WTC11 (cell line): ENCODE measurements around the gene IDH3A. TPM values are rescaled to one million over a fixed set of nuclear protein-coding genes. Genes with fewer than 3 reads are reported as not detected.

ENCODE experiments used
- ATAC-seq: fragments of 200-7000 bp; cut with Tn5 transposase; 2 replicates; pipeline ENCODE4 v1.10.0; 2021; ENCODE audit warnings: mild to moderate bottlenecking, moderate library complexity
- CTCF ChIA-PET: fragments of 300-600 bp; sonication (Branson Sonifier 250); formaldehyde crosslinking; loops from one replicate; lab custom pipeline; 2021; ENCODE audit warnings: antibody characterized with exemption; lab: Charles Lee
- POLR2A ChIA-PET: fragments of 350-600 bp; sonication (Branson Sonifier 250); formaldehyde crosslinking; loops from one replicate; lab custom pipeline; 2021; ENCODE audit warnings: antibody characterized with exemption; lab: Charles Lee
- DNase-seq: peaks from one replicate; pipeline ENCODE4 v3.0.0; 2021; ENCODE audit warnings: low spot score
- H3K27ac Mint-ChIP-seq: 2 replicates; pipeline ENCODE4 v1.8.0; 2021; ENCODE audit warnings: mixed read lengths
- H3K27me3 Mint-ChIP-seq: 2 replicates; pipeline ENCODE4 v1.8.0; 2021; ENCODE audit warnings: low read depth, mild to moderate bottlenecking, moderate library complexity, mixed read lengths
- H3K36me3 Mint-ChIP-seq: 2 replicates; pipeline ENCODE4 v1.8.0; 2021; ENCODE audit warnings: mixed read lengths
- H3K4me1 Mint-ChIP-seq: 2 replicates; pipeline ENCODE4 v1.8.0; 2022; ENCODE audit warnings: mixed read lengths
- H3K4me3 Mint-ChIP-seq: 2 replicates; pipeline ENCODE4 v1.8.0; 2021; ENCODE audit warnings: mild to moderate bottlenecking, moderate library complexity, mixed read lengths
- H3K9me3 Mint-ChIP-seq: 2 replicates; pipeline ENCODE4 v1.8.0; 2021; ENCODE audit warnings: mixed read lengths
- AFF4 ChIP-seq: sonication (generic); formaldehyde crosslinking; IDR thresholded peaks from 2 replicates; pipeline ENCODE4 v1.8.1; 2023; ENCODE audit warnings: mild to moderate bottlenecking, missing genetic modification reagents, borderline replicate concordance
- ARID4B ChIP-seq: sonication (generic); formaldehyde crosslinking; IDR thresholded peaks from 2 replicates; pipeline ENCODE4 v1.8.0; 2023; ENCODE audit warnings: missing genetic modification reagents, mild to moderate bottlenecking, borderline replicate concordance
- CBFB ChIP-seq: sonication (generic); formaldehyde crosslinking; IDR thresholded peaks from 2 replicates; pipeline ENCODE4 v1.8.1; 2022; ENCODE audit warnings: mild to moderate bottlenecking, low read depth, missing genetic modification reagents
- CREB1 ChIP-seq: sonication (generic); formaldehyde crosslinking; IDR thresholded peaks from 2 replicates; pipeline ENCODE4 v1.8.0; 2023; ENCODE audit warnings: mild to moderate bottlenecking, missing genetic modification reagents
- CREM ChIP-seq: sonication (generic); formaldehyde crosslinking; IDR thresholded peaks from 2 replicates; pipeline ENCODE4 v1.8.1; 2022; ENCODE audit warnings: mild to moderate bottlenecking, missing genetic modification reagents, moderate library complexity
- FOXK1 ChIP-seq: sonication (generic); formaldehyde crosslinking; IDR thresholded peaks from 2 replicates; pipeline ENCODE4 v1.8.0; 2022; ENCODE audit warnings: mild to moderate bottlenecking, moderate library complexity, missing genetic modification reagents
- KAT7 ChIP-seq: sonication (generic); formaldehyde crosslinking; IDR thresholded peaks from 2 replicates; pipeline ENCODE4 v1.8.1; 2023; ENCODE audit warnings: missing genetic modification reagents, mild to moderate bottlenecking, borderline replicate concordance
- SMAD3 ChIP-seq: sonication (generic); formaldehyde crosslinking; IDR thresholded peaks from 2 replicates; pipeline ENCODE4 v1.8.0; 2022; ENCODE audit warnings: missing genetic modification reagents, mild to moderate bottlenecking, borderline replicate concordance
- ZNF281 ChIP-seq: sonication (generic); formaldehyde crosslinking; IDR thresholded peaks from 2 replicates; pipeline ENCODE4 v1.8.0; 2023; ENCODE audit warnings: mild to moderate bottlenecking, missing genetic modification reagents
- ZNF425 ChIP-seq: fragments of 250-450 bp; sonication (Bioruptor Pico); conservative IDR thresholded peaks from 2 replicates; pipeline ENCODE4 v1.9.0; 2021; ENCODE audit warnings: mild to moderate bottlenecking
- total RNA-seq: library from RNA; stranded (reverse); gene quantifications from 3 replicates; pipeline ENCODE4 v1.2.3, GENCODE V29; 2021
- TF ChIP-seq, protein P1 (sequence below): sonication (generic); formaldehyde crosslinking; IDR thresholded peaks from 2 replicates; pipeline ENCODE4 v1.8.1; 2022; ENCODE audit warnings: low read depth, missing genetic modification reagents, borderline replicate concordance
- TF ChIP-seq, protein P2 (sequence below): fragments of 200-600 bp; IDR thresholded peaks from 2 replicates; pipeline ENCODE4 v1.8.0; 2022; ENCODE audit warnings: antibody characterized with exemption
- TF ChIP-seq, protein P3 (sequence below): sonication (generic); formaldehyde crosslinking; IDR thresholded peaks from 2 replicates; pipeline ENCODE4 v1.8.1; 2023; ENCODE audit warnings: mild to moderate bottlenecking, missing genetic modification reagents

IDH3A gene
- total RNA-seq, 1 experiment from 2014 or later, result 56.6 TPM

DNA sequence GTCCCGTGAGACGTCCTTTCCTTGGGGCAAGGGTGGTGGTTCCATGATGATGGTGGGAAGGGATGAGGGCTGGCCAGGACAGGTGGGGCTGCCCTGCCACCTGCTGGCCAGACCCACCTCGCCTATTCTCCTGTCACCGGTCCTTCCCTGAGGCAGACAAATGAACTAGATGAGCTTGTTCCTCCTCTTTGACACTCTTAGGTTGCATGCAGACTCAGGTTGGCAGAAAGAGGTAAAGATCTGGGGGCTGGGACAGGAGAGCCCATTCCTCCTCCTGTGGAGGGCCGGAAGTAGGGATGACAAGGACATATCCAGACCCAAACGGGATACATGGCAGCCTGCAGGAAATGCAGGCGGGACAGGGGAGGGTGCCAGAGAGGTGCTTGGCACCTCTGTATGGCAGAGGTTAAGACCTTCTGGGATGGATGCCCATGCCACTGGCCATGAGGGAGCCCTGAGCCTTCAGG lies 46.6 kb downstream of the IDH3A start:
- peaks cover 11% of the 10 kb centered on the region for H3K9me3 Mint-ChIP-seq
- H3K4me3 Mint-ChIP-seq, result no peak overlapping the region
- ChIA-PET POLR2A (interaction anchor here (1.0 kb wide), 1 partner anchor 35 kb away, joined by 3 read pairs; no protein-coding TSS in a partner anchor), CTCF (interaction anchor here (0.6 to 3.9 kb wide), 46 partner anchors 9 to 286 kb away, joined by 3 to 45 read pairs (median 4); partner anchors contain the start of genes CIB2 and SKIC8)
- H3K27me3 Mint-ChIP-seq, result no peaks in the 10 kb centered on the region
- no peaks in the 10 kb centered on the region for H3K4me1 Mint-ChIP-seq
- peak; percentile 52 for DNase-seq
- peak; percentile 95 for ATAC-seq
- no peaks in the 10 kb centered on the region for H3K36me3 Mint-ChIP-seq
- no peak overlapping the region for H3K27ac Mint-ChIP-seq
- TF ChIP-seq CBFB, result no peak
- TF ChIP-seq, protein P1, sequence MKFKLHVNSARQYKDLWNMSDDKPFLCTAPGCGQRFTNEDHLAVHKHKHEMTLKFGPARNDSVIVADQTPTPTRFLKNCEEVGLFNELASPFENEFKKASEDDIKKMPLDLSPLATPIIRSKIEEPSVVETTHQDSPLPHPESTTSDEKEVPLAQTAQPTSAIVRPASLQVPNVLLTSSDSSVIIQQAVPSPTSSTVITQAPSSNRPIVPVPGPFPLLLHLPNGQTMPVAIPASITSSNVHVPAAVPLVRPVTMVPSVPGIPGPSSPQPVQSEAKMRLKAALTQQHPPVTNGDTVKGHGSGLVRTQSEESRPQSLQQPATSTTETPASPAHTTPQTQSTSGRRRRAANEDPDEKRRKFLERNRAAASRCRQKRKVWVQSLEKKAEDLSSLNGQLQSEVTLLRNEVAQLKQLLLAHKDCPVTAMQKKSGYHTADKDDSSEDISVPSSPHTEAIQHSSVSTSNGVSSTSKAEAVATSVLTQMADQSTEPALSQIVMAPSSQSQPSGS (CRISPR knock-in tag), result no peak
- TF ChIP-seq, protein P2, sequence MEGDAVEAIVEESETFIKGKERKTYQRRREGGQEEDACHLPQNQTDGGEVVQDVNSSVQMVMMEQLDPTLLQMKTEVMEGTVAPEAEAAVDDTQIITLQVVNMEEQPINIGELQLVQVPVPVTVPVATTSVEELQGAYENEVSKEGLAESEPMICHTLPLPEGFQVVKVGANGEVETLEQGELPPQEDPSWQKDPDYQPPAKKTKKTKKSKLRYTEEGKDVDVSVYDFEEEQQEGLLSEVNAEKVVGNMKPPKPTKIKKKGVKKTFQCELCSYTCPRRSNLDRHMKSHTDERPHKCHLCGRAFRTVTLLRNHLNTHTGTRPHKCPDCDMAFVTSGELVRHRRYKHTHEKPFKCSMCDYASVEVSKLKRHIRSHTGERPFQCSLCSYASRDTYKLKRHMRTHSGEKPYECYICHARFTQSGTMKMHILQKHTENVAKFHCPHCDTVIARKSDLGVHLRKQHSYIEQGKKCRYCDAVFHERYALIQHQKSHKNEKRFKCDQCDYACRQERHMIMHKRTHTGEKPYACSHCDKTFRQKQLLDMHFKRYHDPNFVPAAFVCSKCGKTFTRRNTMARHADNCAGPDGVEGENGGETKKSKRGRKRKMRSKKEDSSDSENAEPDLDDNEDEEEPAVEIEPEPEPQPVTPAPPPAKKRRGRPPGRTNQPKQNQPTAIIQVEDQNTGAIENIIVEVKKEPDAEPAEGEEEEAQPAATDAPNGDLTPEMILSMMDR, result peak; percentile 60
- no peak for TF ChIP-seq ARID4B (CRISPR knock-in tag)

- peak overlapping the region; percentile 49; the same call in 1 of the 2 replicates for H3K27ac Mint-ChIP-seq
- H3K4me1 Mint-ChIP-seq, result no peaks in the 10 kb centered on the region
- ATAC-seq, result no peak
- TF ChIP-seq ZNF425 (CRISPR knock-in tag) (no peak), KAT7 (CRISPR knock-in tag) (no peak), SMAD3 (CRISPR knock-in tag) (no peak), CREB1 (CRISPR knock-in tag) (no peak), AFF4 (CRISPR knock-in tag) (no peak), FOXK1 (CRISPR knock-in tag) (no peak), CREM (CRISPR knock-in tag) (no peak), ZNF281 (CRISPR knock-in tag) (no peak)
- TF ChIP-seq, protein P3, sequence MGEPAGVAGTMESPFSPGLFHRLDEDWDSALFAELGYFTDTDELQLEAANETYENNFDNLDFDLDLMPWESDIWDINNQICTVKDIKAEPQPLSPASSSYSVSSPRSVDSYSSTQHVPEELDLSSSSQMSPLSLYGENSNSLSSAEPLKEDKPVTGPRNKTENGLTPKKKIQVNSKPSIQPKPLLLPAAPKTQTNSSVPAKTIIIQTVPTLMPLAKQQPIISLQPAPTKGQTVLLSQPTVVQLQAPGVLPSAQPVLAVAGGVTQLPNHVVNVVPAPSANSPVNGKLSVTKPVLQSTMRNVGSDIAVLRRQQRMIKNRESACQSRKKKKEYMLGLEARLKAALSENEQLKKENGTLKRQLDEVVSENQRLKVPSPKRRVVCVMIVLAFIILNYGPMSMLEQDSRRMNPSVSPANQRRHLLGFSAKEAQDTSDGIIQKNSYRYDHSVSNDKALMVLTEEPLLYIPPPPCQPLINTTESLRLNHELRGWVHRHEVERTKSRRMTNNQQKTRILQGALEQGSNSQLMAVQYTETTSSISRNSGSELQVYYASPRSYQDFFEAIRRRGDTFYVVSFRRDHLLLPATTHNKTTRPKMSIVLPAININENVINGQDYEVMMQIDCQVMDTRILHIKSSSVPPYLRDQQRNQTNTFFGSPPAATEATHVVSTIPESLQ (CRISPR knock-in tag), result no peak
- TF ChIP-seq, all 79 proteins: peak for 0
- Mint-ChIP-seq H3K9me3 (no peaks in the 10 kb centered on the region), H3K4me3 (no peak overlapping the region), H3K27me3 (no peaks in the 10 kb centered on the region), H3K36me3 (no peaks in the 10 kb centered on the region)
- POLR2A ChIA-PET, result no interaction called here
- no peak for DNase-seq
- CTCF ChIA-PET, result no interaction called here
These were observed 48.5 kb downstream of the IDH3A start for GRCh38 chr15:78197632-78198031.
